Activated T-helper 1 cell treated with anti-CD3 and anti-CD28 coated beads, Interleukin-2, amount 50 U/mL, for 16 hours (primary cell): ENCODE data around the gene GP1BB.
"Not testable (repeated sequence)": the region's sequence is repeated elsewhere in the genome, so short reads cannot be mapped to it uniquely, and the experiment has no call there.

Experiments used
- DNase-seq, 2 donors: peaks; one replicate each; pipeline ENCODE4 v3.0.0-alpha.2; 2020; ENCODE audit warnings: low read depth in 1 of 2, low spot score in 1 of 2

Gene GP1BB

GRCh38 chr22:19726064-19726788 is 2.9 kb downstream of the GP1BB start:
- not testable (repeated sequence) for DNase-seq

- DNase-seq = no peak
These were observed 4.2 kb downstream of the GP1BB start for GRCh38 chr22:19727310-19728150.

GRCh38 chr22:19728271-19728670 is 4.9 kb downstream of the GP1BB start:
- DNase-seq = no peak

DNA sequence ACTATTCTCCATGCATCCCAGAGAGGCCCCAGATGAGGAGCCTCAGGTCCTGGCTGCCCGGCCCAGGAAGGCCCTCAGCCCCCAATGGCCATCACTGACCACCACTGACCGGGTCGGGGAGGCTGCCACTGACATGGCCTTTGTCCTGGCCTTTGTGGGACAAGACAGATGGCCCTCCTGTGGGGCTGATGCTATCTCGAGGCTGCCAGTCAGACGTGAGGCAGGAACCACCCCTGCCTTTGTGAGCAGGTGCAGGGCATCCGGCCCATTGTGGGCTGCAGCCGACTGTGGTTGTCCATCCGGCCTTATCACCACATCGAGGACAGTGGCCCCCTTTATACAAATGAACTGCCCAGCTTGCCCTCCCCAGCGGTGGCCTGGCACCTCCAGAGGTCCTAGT is 5.5 kb downstream of the GP1BB start:
- DNase-seq = no peak

DNA sequence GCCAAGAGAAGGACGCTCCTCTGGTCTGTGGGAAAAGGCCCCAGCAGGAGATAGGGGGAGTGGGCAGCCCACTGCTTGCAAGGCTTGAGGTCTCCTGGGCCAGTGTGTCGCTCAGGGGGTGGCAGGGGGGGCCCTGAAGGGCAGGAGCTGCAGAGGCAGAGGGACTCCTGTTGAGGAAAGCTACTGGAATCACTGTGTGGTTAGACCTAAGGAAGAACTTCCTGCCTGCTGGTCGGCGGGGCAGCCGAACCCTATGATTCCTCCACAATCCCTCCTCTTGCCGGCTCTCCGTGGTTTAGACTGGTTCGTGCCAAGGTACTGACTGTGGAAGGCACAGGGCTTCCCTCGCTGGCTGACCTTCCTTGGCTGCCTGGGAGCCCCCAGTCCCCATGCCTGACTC is 6.2 kb downstream of the GP1BB start:
- DNase-seq = no peak

DNA sequence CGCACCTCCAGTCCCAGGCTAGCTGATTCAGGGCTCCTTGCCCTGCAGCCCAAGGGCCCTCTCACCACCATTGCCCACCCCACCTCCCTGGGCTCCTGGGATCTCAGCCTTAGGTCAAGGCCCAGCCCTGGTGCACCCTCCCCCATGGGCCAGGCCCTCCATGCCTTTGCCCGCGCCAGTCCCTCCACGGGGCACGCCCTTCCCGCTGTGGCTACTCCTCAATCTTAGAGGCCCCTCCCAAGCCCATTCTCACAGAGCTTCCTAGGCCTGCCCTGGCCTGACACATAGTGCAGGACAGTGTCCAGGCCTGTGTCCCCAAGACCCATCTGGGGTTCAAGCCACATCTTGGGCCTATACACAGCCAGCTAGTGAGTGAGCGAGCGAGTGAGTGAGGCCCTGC is 6.9 kb downstream of the GP1BB start:
- no peak for DNase-seq

GRCh38 chr22:19730655-19731360 is 7.5 kb downstream of the GP1BB start:
- peak; percentile 72 to 82 for DNase-seq

DNA sequence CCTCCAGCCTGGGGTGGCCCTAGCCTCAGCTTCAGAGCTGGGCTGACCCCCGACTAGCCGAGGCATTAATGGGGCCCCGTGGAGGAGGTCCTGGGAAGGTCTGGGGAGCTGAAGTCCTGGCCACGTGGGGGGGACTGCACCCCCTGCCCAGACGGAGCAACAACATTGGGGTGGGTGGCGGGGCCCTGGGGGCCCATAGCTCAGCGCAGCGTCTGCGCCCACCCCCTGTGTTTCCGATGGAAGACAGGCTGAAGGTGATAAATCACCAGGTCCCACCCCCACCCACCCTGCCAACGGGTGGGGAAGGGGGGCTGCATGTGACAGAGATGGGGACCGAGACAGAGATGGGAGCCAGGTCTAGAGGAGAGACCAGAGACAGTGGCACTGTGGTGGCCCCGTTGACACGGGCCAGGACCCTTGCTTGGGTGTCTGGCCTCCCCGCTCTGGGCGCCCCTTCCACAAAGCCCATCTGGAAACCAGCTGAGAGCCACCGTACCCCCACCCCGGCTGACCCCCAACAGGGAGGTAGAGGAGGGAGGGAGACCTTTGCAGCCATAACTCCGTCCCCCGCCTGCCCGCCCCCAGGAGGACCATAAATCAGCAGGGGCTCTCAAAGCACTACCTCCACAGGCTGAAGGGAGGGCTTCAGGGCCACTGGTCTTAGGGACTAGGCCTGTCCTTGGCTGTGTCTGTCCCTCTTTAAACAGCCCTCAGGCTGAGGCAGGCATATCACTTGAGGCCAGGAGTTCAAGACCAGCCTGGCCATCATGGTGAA is 8.2 kb downstream of the GP1BB start:
- DNase-seq = no peak

- DNase-seq = no peak
These were observed 9.2 kb downstream of the GP1BB start for GRCh38 chr22:19732403-19733113.

- DNase-seq = no peak
These were observed 10.4 kb downstream of the GP1BB start for GRCh38 chr22:19733755-19734154.

DNA sequence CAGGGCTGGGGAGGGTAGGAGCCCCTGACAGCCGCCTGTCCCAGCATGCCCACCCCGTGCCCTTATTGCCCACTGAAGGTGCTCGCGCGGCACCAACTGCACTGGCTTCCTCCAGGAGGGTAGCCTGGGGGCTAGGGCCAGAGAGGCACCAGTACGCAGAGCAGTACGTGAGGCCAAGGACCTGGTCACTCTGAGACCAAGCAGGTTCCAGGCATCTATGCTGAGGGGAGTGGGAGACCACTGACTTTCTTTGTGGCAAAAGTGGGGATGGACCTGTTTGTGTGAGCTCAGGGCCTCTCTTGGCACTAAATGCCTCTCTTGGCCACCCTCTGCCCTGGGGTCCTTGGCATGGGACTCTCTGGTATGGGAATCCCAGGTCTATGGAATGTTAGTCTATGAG is 10.8 kb downstream of the GP1BB start:
- no peak for DNase-seq

DNA sequence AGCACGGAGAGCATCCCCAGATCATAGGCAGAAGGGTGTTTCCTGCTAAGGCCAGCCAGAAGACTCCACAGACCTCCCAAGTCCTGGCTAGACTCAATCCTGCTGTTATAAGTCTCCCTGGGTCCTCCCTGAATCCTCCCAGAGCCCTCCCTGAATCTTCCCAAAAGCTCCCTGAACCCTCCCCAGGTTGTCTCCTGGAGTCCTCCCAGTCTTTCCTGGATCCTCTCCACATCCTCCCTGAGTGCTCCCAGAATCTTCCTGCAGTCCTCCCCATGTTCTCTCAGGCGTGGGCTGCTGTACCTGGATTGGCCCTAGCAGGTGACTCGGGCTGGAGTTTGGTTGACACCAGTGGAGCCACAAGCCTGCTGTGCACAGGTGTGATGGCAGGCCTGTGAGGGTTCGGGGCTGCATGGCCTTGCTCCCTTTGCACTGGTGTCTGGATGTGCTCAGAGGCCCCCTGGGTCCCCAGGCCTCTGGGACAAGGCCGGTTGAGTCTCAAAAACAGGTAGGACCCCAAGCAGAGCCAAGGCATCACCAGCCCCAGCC is 11.6 kb downstream of the GP1BB start:
- DNase-seq = no peak

DNA sequence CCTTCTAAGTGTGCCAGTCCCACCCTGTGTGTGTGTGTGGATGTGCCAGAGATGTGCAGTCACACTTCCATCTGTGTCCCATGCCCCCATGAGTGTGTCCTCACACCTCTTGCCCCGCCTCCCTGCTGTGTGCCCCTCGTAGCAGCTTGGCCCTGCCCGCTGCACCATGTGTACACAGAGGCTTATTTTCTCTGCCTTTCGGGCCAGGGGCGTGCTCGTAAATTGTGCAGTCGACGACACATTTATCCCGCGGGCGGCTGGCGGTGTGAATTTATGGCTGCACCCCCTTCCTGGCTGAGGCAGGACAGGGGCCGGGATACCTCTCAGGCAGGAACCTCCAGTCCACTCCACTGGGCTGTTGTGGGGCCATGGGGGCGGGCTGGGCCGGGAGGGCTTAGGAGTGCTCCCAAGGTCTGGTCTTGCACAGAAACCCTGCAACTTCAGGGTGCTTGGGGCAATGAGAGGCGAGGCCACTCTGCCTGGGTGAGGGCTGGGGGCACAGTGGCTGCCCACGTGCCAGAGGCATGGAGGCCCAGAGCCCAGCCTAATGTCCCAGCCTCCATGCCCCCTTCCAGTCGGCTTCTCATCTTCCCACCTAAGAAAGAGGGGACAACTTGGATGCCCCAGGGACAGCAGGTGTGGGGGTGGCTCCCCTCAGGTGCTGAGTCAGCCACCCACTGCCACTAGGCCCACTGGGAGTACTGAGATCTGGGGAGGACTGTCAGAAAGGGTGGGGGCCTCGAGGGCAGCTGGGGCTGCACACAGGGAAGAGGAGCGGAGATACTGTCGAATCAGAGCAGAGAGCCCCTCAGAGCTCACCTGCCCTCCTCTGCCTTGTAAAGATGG is 12.5 kb downstream of the GP1BB start:
- DNase-seq = no peak

GRCh38 chr22:19737846-19738663 is 14.7 kb downstream of the GP1BB start:
- DNase-seq = no peak

GRCh38 chr22:19738664-19739447 is 15.5 kb downstream of the GP1BB start:
- DNase-seq = no peak

DNA sequence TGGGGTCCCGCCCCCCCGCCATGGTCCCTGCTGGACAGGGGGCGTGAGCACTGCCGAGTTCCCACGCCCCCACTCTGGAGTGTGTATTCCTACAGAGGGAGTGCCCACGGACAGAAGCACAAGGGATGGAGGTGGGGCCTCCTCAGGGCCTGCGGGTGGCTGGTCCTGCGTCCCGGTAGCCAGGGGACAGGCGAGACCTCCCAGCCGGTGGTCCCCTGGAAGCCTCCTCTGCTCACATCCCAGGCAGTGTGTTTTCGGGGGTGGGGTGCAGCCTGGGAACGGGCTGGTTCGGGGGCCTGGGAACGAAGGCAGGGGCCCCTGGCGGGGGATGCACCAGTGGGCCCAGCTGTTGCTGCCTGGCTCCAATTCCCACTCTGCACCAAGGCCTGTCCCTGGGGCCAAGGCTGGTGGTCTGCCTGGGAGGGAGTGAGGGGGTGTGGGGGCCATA is 16.1 kb downstream of the GP1BB start:
- DNase-seq = no peak

GRCh38 chr22:19739911-19740449 is 16.6 kb downstream of the GP1BB start:
- no peak for DNase-seq
